Measurements from ENCODE around the gene CPTP. TPM values are rescaled to one million over a fixed set of nuclear protein-coding genes. Genes with fewer than 3 reads are reported as not detected.
A peak's percentile ranks its signal among the peaks of the same experiment; 100 is the strongest.

The CPTP gene
- total and polyA plus RNA-seq, 2 of the 13 experiments (the other 11 are each of a cell fraction or from before 2014, with no cell fraction given), result 5.5 to 9.3 TPM

DNA sequence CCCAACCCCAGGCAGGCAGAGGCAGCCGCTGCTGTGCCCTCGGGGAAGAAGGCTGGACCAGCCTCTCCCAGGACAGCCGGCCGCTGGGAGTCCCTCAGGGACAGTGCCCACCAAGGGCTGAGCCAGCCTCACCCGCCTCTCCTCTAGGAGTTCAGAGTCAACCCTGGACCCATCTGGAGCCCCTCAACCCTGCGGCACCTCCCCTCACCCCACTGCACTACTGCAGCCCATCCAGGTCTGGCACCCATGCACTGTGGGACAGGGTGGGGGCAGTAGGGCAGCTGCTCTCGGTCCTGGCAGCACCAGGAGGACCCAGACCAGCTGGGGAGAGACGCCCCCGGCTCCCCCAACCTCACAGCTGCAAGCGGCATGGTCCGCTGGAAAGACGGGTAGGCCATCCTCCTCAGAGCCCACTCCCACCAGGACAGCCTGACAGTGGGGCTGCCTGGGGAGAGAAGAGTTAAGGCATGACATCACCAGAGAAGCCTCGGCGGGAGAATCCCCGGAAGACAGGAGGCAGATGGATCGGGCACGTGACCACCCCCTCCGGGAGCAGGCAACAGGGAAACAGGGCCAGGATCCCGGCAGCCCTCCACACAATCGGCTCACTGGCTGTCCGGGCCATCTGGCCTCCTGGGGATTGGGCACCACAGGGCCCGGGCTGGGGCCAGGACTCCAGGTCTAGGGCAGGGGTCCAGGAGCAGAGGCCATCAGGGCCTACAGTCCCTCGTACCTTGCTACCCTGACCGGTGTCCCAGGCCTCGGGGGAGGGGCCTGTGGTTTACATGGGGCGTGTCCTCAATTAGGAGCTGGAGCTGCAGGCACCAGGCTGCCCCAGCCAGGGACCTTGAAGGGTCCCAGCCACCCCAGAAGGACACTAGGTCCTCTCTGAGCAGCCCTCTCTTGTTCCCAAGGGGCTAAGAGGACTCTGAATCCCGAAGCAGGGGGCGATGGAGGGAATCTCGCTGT lies 20.0 kb upstream of the CPTP start (continued):
- TF ChIP-seq ESRRA (CRISPR knock-in tag; IDR thresholded peaks at IDR 0.05; ENCODE audit: low read depth) (no peak; the same call in 1 of the 2 replicates), SAP130 (CRISPR knock-in tag; IDR thresholded peaks at IDR 0.05; ENCODE audit: low read depth) (peak; percentile 7), ZNF781 (CRISPR knock-in tag; IDR thresholded peaks at IDR 0.05; ENCODE audit: borderline replicate concordance, not compliant biosample characterization) (peak; percentile 51), ZNF577 (CRISPR knock-in tag; IDR thresholded peaks at IDR 0.05; ENCODE audit: borderline replicate concordance, low read depth) (no peak), ZEB1 (IDR thresholded peaks at IDR 0.05; ENCODE audit: insufficient replicate concordance, low read depth) (no peak), ZNF335 (CRISPR knock-in tag; IDR thresholded peaks at IDR 0.05) (no peak), POLR2A (IDR thresholded peaks at IDR 0.05; ENCODE audit: insufficient read depth in 1 of 2, low read depth in 2 of 2, low read length in 2 of 2) (0 out of 4 replicates have a peak, but pooled peaks of 1 of the 2 experiments have one; percentile 6), MTA3 (CRISPR knock-in tag; IDR thresholded peaks at IDR 0.05) (no peak), TBX2 (CRISPR knock-in tag; IDR thresholded peaks at IDR 0.05; ENCODE audit: borderline replicate concordance) (no peak), NCOA5 (CRISPR knock-in tag; IDR thresholded peaks at IDR 0.05) (no peak), ZNF607 (CRISPR knock-in tag; IDR thresholded peaks at IDR 0.05; ENCODE audit: borderline replicate concordance) (no peak), YEATS2 (CRISPR knock-in tag; IDR thresholded peaks at IDR 0.05; ENCODE audit: borderline replicate concordance) (0 out of 2 replicates have a peak, but pooled peaks have one; percentile 19), NFE2L1 (CRISPR knock-in tag; IDR thresholded peaks at IDR 0.05; ENCODE audit: borderline replicate concordance) (no peak), ZFY (CRISPR knock-in tag; IDR thresholded peaks at IDR 0.05) (peak; percentile 50; the same call in 1 of the 2 replicates), XBP1 (CRISPR knock-in tag; IDR thresholded peaks at IDR 0.05) (no peak)
- TF ChIP-seq, protein P1, sequence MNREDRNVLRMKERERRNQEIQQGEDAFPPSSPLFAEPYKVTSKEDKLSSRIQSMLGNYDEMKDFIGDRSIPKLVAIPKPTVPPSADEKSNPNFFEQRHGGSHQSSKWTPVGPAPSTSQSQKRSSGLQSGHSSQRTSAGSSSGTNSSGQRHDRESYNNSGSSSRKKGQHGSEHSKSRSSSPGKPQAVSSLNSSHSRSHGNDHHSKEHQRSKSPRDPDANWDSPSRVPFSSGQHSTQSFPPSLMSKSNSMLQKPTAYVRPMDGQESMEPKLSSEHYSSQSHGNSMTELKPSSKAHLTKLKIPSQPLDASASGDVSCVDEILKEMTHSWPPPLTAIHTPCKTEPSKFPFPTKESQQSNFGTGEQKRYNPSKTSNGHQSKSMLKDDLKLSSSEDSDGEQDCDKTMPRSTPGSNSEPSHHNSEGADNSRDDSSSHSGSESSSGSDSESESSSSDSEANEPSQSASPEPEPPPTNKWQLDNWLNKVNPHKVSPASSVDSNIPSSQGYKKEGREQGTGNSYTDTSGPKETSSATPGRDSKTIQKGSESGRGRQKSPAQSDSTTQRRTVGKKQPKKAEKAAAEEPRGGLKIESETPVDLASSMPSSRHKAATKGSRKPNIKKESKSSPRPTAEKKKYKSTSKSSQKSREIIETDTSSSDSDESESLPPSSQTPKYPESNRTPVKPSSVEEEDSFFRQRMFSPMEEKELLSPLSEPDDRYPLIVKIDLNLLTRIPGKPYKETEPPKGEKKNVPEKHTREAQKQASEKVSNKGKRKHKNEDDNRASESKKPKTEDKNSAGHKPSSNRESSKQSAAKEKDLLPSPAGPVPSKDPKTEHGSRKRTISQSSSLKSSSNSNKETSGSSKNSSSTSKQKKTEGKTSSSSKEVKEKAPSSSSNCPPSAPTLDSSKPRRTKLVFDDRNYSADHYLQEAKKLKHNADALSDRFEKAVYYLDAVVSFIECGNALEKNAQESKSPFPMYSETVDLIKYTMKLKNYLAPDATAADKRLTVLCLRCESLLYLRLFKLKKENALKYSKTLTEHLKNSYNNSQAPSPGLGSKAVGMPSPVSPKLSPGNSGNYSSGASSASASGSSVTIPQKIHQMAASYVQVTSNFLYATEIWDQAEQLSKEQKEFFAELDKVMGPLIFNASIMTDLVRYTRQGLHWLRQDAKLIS (CRISPR knock-in tag; IDR thresholded peaks at IDR 0.05), result no peak
- TF ChIP-seq, protein P2, sequence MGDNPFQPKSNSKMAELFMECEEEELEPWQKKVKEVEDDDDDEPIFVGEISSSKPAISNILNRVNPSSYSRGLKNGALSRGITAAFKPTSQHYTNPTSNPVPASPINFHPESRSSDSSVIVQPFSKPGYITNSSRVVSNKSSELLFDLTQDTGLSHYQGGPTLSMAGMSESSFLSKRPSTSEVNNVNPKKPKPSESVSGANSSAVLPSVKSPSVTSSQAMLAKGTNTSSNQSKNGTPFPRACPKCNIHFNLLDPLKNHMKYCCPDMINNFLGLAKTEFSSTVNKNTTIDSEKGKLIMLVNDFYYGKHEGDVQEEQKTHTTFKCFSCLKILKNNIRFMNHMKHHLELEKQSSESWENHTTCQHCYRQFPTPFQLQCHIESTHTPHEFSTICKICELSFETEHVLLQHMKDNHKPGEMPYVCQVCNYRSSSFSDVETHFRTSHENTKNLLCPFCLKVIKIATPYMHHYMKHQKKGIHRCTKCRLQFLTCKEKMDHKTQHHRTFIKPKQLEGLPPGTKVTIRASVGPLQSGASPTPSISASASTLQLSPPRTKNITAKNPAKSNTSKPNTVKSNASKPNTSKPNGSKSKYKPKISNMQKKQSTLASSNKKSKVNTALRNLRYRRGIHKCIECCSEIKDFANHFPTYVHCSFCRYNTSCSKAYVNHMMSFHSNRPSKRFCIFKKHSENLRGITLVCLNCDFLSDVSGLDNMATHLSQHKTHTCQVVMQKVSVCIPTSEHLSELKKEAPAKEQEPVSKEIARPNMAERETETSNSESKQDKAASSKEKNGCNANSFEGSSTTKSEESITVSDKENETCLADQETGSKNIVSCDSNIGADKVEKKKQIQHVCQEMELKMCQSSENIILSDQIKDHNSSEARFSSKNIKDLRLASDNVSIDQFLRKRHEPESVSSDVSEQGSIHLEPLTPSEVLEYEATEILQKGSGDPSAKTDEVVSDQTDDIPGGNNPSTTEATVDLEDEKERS (CRISPR knock-in tag; IDR thresholded peaks at IDR 0.05), result no peak
- TF ChIP-seq, protein P3, sequence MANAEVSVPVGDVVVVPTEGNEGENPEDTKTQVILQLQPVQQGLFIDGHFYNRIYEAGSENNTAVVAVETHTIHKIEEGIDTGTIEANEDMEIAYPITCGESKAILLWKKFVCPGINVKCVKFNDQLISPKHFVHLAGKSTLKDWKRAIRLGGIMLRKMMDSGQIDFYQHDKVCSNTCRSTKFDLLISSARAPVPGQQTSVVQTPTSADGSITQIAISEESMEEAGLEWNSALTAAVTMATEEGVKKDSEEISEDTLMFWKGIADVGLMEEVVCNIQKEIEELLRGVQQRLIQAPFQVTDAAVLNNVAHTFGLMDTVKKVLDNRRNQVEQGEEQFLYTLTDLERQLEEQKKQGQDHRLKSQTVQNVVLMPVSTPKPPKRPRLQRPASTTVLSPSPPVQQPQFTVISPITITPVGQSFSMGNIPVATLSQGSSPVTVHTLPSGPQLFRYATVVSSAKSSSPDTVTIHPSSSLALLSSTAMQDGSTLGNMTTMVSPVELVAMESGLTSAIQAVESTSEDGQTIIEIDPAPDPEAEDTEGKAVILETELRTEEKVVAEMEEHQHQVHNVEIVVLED (CRISPR knock-in tag; IDR thresholded peaks at IDR 0.05; ENCODE audit: borderline replicate concordance), result no peak
- TF ChIP-seq, protein P4, sequence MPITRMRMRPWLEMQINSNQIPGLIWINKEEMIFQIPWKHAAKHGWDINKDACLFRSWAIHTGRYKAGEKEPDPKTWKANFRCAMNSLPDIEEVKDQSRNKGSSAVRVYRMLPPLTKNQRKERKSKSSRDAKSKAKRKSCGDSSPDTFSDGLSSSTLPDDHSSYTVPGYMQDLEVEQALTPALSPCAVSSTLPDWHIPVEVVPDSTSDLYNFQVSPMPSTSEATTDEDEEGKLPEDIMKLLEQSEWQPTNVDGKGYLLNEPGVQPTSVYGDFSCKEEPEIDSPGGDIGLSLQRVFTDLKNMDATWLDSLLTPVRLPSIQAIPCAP (CRISPR knock-in tag; IDR thresholded peaks at IDR 0.05; ENCODE audit: low read depth), result no peak
